H1 (cell line): Measurements from ENCODE around the gene PLTP. TPM values are rescaled to one million over a fixed set of nuclear protein-coding genes. Genes with fewer than 3 reads are reported as not detected.

Source experiments
- CEBPB ChIP-seq: IDR thresholded peaks from 2 replicates; pipeline ENCODE4 v1.6.1; 2012; ENCODE audit warnings: low read depth, low read length
- KDM1A ChIP-seq: fragments of 200-600, 300-600 bp; sonication (generic); IDR thresholded peaks from 2 replicates; pipeline ENCODE4 v1.7.1; 2016; ENCODE audit warnings: mild to moderate bottlenecking, low read length, borderline replicate concordance
- KDM5A ChIP-seq: fragments of 200-600 bp; IDR thresholded peaks from 2 replicates; pipeline ENCODE4 v1.7.1; 2012; ENCODE audit warnings: mild to moderate bottlenecking, low read length, inconsistent platforms, mixed read lengths
- POLR2A ChIP-seq, 2 experiments: IDR thresholded peaks; 1 replicate in 1 of 2; 2 replicates in 1 of 2; pipeline ENCODE4 v1.6.1; 2011; ENCODE audit warnings: low read depth in 2 of 2, low read length in 2 of 2, mild to moderate bottlenecking in 2 of 2; ENCODE audit errors: control extremely low read depth in 1 of 2
- SAP30 ChIP-seq: fragments of 300-600 bp; sonication (generic); IDR thresholded peaks from 2 replicates; pipeline ENCODE4 v1.7.1; 2012; ENCODE audit warnings: low read length, moderate library complexity, mild to moderate bottlenecking, inconsistent platforms; ENCODE audit not compliant: insufficient read depth, insufficient replicate concordance
- SIN3A ChIP-seq, 2 experiments: IDR thresholded peaks in 1 of 2; conservative IDR thresholded peaks in 1 of 2; 2 replicates each; pipeline ENCODE4 v1.6.1; 2011 to 2012; ENCODE audit warnings: low read length in 2 of 2, improper control_type of control experiment in 1 of 2, low read depth in 1 of 2, mild to moderate bottlenecking in 1 of 2
- SP1 ChIP-seq: IDR thresholded peaks from 2 replicates; pipeline ENCODE4 v1.6.1; 2011; ENCODE audit warnings: low read depth, low read length
- TBP ChIP-seq: IDR thresholded peaks from 2 replicates; pipeline ENCODE4 v1.6.1; 2011; ENCODE audit warnings: low read depth, low read length, improper control_type of control experiment
- polyA plus RNA-seq, 7 experiments: library from polyadenylated mRNA; depleted of rRNA in 3 of 7; stranded (reverse) in 5 of 7; unstranded in 2 of 7; fragments of >200 nt in 5 of 7; fragments of 200-250 nt in 2 of 7; gene quantifications; 1 replicate in 5 of 7; 2 replicates in 1 of 7; 4 replicates in 1 of 7; pipeline versions ENCODE4 v1.2.1 to v1.2.3, GENCODE V29; 2011 to 2013; ENCODE audit warnings: missing spikeins in 2 of 7, mixed read lengths in 2 of 7
- total RNA-seq: library from RNA; stranded (reverse); fragmentation: NEBNext Ultra II Directional; extraction: Animal tissue kit (Norgen Biotek cat#: 25700); gene quantifications from 2 replicates; pipeline ENCODE4 v1.2.1, GENCODE V29; 2021
- TF ChIP-seq, protein P1 (sequence below): IDR thresholded peaks from 2 replicates; pipeline ENCODE4 v1.6.1; 2011; ENCODE audit warnings: low read depth, mild to moderate bottlenecking, low read length; ENCODE audit not compliant: insufficient read depth

The PLTP gene
- total and polyA plus RNA-seq, 2 of the 8 experiments (the other 6 are each of a cell fraction or from before 2014, with no cell fraction given), result 120 to 194 TPM

DNA sequence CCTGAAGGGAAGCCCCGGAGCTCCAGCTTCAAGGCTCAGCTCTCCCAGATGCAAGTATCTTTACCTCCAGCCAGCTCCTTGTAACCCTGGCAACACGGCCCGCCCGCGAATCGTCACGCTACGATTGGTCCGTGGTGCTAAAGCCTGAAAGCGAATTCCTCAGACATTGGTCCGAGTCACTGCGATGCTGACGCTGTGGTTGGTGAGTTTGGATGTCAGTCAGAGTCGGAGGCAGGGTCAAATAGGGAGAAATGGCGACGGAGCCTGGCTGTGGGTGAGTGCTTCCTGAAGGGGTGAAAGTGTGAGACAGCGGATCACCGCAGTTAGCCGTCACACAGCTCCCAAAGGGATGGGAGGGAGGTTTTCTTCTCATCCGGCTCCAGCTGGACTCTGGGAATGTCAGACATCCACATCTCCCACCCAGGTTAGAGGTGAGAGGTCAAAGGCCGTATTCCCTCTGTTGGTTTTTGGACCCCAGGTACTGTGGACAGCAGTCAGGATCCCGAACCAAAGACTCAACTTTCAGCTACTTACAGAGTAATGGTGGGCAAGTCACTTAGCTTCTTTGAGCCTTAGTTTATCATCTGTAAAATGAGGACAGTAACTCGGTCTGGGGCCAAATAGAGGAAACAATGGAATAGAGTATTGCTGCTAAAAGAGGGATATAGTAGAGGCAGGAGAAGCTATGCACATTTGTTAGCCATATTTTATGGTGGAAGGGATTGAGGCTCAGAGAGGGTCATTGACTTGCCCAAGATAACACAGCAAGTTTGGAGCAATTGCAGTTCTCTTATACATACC lies 30.8 kb downstream of the PLTP start, which contains the start of gene ZSWIM1 (continued):
- no peak for TF ChIP-seq CEBPB
- TF ChIP-seq SP1, result peak; percentile 99
- peak; percentile 78 for TF ChIP-seq KDM5A
- TF ChIP-seq POLR2A (IDR thresholded peaks at IDR 0.05; ENCODE audit: control extremely low read depth in 1 of 2, low read depth in 2 of 2, low read length in 2 of 2), result peak; percentile 61 to 88
- TF ChIP-seq SAP30, result peak; percentile 61
- TF ChIP-seq SIN3A (conservative IDR thresholded peaks at IDR 0.05 in 1 of 2, IDR thresholded peaks at IDR 0.05 in 1 of 2; ENCODE audit: low read depth in 1 of 2, low read length in 2 of 2), result peak; percentile 83; a peak in 2 of 4 replicates
- TF ChIP-seq, protein P1, sequence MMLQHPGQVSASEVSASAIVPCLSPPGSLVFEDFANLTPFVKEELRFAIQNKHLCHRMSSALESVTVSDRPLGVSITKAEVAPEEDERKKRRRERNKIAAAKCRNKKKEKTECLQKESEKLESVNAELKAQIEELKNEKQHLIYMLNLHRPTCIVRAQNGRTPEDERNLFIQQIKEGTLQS, result no peak
- TF ChIP-seq KDM1A, result 0 out of 2 replicates have a peak, but pooled peaks have one; percentile 15
- TF ChIP-seq TBP, result peak; percentile 80
